IMR-90 (cell line): ENCODE data around the gene SLC35E3.

Experiments
- CTCF ChIP-seq: conservative IDR thresholded peaks from 2 replicates; pipeline ENCODE4 v1.5.1; 2012; ENCODE audit warnings: mild to moderate bottlenecking, low read depth, low read length, improper control_type of control experiment
- MAFK ChIP-seq: IDR thresholded peaks from 2 replicates; pipeline ENCODE4 v1.6.1; 2012; ENCODE audit warnings: low read depth, low read length, improper control_type of control experiment
- MXI1 ChIP-seq: IDR thresholded peaks from 2 replicates; pipeline ENCODE4 v1.6.1; 2012; ENCODE audit warnings: low read depth, mild to moderate bottlenecking, low read length, moderate library complexity, borderline replicate concordance
- POLR2A ChIP-seq: IDR thresholded peaks from 2 replicates; pipeline ENCODE4 v1.6.1; 2012; ENCODE audit warnings: mild to moderate bottlenecking, low read depth, low read length
- RFX5 ChIP-seq: IDR thresholded peaks from 2 replicates; pipeline ENCODE4 v1.8.0; 2012; ENCODE audit warnings: low read depth, mild to moderate bottlenecking, low read length, moderate library complexity
- SMC3 ChIP-seq: fragments of 150-350 bp; IDR thresholded peaks from 2 replicates; pipeline ENCODE4 v1.6.1; 2016; ENCODE audit warnings: low read depth, mild to moderate bottlenecking, antibody characterized with exemption, low read length, moderate library complexity

- TF ChIP-seq CTCF (no peak), POLR2A (no peak), SMC3 (no peak), MXI1 (no peak), MAFK (no peak), RFX5 (no peak)
Observed at GRCh38 chr12:68739891-68740290, 6.1 kb upstream of the SLC35E3 start.
